Measurements from ENCODE around the gene IRGC.

- TF ChIP-seq CTCF (tag by site-specific recombination; IDR thresholded peaks at IDR 0.05) (no peak), TSHZ1 (tag by site-specific recombination; IDR thresholded peaks at IDR 0.05; ENCODE audit: borderline replicate concordance) (no peak), SCRT2 (tag by site-specific recombination; IDR thresholded peaks at IDR 0.05) (no peak), ZNF121 (tag by site-specific recombination; IDR thresholded peaks at IDR 0.05) (no peak), PATZ1 (tag by site-specific recombination; IDR thresholded peaks at IDR 0.05) (no peak), ZBTB7A (tag by site-specific recombination; IDR thresholded peaks at IDR 0.05; ENCODE audit: low read depth) (no peak), ZNF280D (tag by site-specific recombination; IDR thresholded peaks at IDR 0.05) (no peak), ZNF701 (tag by site-specific recombination; IDR thresholded peaks at IDR 0.05) (no peak)
Measured at GRCh38 chr19:43690890-43691289, 25.0 kb upstream of the IRGC start.
